WTC11 (cell line): Measurements from ENCODE around the gene PLXNA2.

Source experiments
- ATF3 ChIP-seq: sonication (generic); formaldehyde crosslinking; conservative IDR thresholded peaks from 2 replicates; pipeline ENCODE4 v1.8.1; 2022; ENCODE audit warnings: mild to moderate bottlenecking, missing genetic modification reagents
- CBFB ChIP-seq: sonication (generic); formaldehyde crosslinking; IDR thresholded peaks from 2 replicates; pipeline ENCODE4 v1.8.1; 2022; ENCODE audit warnings: mild to moderate bottlenecking, low read depth, missing genetic modification reagents
- ESRRA ChIP-seq: sonication (generic); formaldehyde crosslinking; IDR thresholded peaks from 2 replicates; pipeline ENCODE4 v1.8.1; 2022; ENCODE audit warnings: mild to moderate bottlenecking, missing genetic modification reagents, borderline replicate concordance
- ZNF423 ChIP-seq: fragments of 250-450 bp; sonication (Bioruptor Pico); IDR thresholded peaks from 2 replicates; pipeline ENCODE4 v2.1.2; 2022; ENCODE audit warnings: mild to moderate bottlenecking, moderate library complexity
- TF ChIP-seq, protein P1 (sequence below): fragments of 200-600 bp; IDR thresholded peaks from 2 replicates; pipeline ENCODE4 v1.8.0; 2022; ENCODE audit warnings: antibody characterized with exemption
- TF ChIP-seq, protein P2 (sequence below): fragments of 250-450 bp; sonication (Bioruptor Pico); IDR thresholded peaks from 2 replicates; pipeline ENCODE4 v2.1.2; 2022; ENCODE audit warnings: mild to moderate bottlenecking, moderate library complexity

- TF ChIP-seq, protein P1, sequence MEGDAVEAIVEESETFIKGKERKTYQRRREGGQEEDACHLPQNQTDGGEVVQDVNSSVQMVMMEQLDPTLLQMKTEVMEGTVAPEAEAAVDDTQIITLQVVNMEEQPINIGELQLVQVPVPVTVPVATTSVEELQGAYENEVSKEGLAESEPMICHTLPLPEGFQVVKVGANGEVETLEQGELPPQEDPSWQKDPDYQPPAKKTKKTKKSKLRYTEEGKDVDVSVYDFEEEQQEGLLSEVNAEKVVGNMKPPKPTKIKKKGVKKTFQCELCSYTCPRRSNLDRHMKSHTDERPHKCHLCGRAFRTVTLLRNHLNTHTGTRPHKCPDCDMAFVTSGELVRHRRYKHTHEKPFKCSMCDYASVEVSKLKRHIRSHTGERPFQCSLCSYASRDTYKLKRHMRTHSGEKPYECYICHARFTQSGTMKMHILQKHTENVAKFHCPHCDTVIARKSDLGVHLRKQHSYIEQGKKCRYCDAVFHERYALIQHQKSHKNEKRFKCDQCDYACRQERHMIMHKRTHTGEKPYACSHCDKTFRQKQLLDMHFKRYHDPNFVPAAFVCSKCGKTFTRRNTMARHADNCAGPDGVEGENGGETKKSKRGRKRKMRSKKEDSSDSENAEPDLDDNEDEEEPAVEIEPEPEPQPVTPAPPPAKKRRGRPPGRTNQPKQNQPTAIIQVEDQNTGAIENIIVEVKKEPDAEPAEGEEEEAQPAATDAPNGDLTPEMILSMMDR = no peak
- TF ChIP-seq ATF3 (no peak), CBFB (no peak), ESRRA (CRISPR knock-in tag) (no peak), ZNF423 (CRISPR knock-in tag) (no peak)
- TF ChIP-seq, protein P2, sequence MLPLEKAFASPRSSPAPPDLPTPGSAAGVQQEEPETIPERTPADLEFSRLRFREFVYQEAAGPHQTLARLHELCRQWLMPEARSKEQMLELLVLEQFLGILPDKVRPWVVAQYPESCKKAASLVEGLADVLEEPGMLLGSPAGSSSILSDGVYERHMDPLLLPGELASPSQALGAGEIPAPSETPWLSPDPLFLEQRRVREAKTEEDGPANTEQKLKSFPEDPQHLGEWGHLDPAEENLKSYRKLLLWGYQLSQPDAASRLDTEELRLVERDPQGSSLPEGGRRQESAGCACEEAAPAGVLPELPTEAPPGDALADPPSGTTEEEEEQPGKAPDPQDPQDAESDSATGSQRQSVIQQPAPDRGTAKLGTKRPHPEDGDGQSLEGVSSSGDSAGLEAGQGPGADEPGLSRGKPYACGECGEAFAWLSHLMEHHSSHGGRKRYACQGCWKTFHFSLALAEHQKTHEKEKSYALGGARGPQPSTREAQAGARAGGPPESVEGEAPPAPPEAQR (CRISPR knock-in tag) = no peak
Measured at GRCh38 chr1:208213786-208214185, 30.4 kb downstream of the PLXNA2 start.
